HG03469 (cell line): ENCODE results near the gene LAMTOR4.
"Not testable (repeated sequence)": the region's sequence is repeated elsewhere in the genome, so short reads cannot be mapped to it uniquely, and the experiment has no call there.

ENCODE experiments used
- ATAC-seq: cut with Tn5 transposase; IDR thresholded peaks from one replicate; pipeline ENCODE4 v1.9.1; 2021; ENCODE audit warnings: mild to moderate bottlenecking, moderate library complexity, moderate number of reproducible peaks; ENCODE audit not compliant: unreplicated experiment

The LAMTOR4 gene

GRCh38 chr7:100192969-100193368, 44.3 kb downstream of the LAMTOR4 start:
- ATAC-seq = no peak

GRCh38 chr7:100195222-100195621, 46.5 kb downstream of the LAMTOR4 start:
- no peak for ATAC-seq

GRCh38 chr7:100195901-100196322, 47.2 kb downstream of the LAMTOR4 start:
- ATAC-seq = not testable (repeated sequence)

GRCh38 chr7:100198266-100198665, 49.5 kb downstream of the LAMTOR4 start:
- no peak for ATAC-seq

GRCh38 chr7:100200693-100201092, 52.0 kb downstream of the LAMTOR4 start:
- ATAC-seq = no peak
